Measurements from ENCODE around the gene INSIG1.

INSIG1 gene

DNA sequence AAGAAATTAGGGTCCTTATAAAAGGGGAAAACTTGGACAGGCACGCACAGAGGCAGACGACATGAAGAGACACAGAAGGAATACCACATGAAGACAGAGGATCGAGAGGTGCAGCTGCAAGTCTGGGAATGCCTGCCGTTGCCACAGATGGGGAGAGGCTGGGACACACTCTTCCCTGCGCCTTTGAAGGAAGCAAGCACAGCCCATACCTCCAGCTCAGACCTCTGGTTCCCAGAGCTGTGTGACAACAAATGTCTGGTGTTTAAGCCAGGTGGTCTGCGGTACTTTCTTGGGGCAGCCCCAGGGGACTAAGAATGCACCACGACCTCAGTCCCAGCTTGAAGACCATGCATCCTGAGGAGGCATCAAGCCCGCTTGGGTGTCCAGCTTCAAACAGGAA, 18.3 kb downstream of the INSIG1 start:
- no peak for DNase-seq (ENCODE audit: extremely low read depth, low read depth)
- TF ChIP-seq, protein P1, sequence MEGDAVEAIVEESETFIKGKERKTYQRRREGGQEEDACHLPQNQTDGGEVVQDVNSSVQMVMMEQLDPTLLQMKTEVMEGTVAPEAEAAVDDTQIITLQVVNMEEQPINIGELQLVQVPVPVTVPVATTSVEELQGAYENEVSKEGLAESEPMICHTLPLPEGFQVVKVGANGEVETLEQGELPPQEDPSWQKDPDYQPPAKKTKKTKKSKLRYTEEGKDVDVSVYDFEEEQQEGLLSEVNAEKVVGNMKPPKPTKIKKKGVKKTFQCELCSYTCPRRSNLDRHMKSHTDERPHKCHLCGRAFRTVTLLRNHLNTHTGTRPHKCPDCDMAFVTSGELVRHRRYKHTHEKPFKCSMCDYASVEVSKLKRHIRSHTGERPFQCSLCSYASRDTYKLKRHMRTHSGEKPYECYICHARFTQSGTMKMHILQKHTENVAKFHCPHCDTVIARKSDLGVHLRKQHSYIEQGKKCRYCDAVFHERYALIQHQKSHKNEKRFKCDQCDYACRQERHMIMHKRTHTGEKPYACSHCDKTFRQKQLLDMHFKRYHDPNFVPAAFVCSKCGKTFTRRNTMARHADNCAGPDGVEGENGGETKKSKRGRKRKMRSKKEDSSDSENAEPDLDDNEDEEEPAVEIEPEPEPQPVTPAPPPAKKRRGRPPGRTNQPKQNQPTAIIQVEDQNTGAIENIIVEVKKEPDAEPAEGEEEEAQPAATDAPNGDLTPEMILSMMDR (IDR thresholded peaks at IDR 0.05; ENCODE audit: low read depth, low read length, missing control alignments) = no peak

DNA sequence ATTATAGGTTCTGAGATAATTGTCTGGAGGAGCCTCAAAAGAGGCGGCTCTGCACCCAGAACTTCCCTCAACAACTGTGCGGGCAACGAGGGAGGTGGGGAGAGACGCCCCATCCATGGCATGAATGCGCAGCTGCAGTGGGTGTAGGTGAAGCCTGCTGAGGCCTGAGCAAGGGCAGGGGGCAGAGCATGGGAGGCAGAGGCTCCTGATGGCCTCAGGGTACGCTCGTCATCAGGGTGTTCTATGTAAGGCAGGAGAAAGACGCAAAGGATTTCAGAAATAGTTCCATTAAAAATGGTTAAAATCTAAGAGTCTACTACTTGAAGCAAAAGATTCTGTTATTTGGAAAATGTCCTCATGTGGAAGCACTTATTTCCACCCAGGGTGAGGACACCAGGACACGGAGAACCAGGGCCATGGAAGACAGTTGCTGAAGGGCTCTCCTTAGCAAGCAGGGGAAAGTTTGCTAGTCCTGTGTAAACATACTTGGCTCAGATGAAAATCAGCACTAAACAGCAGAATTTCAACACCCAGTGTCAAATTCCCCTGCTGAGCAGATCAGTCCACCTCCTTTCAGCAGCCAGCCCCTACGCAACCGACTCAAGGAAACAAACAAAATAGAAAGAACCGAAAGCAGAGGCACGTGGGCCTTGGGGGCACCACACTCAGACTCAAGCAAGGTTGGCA, 18.9 kb downstream of the INSIG1 start:
- H3K4me3 ChIP-seq (replicated peaks; ENCODE audit: low read depth, low read length) = no peak overlapping the region
- TF ChIP-seq, protein P1 (IDR thresholded peaks at IDR 0.05; ENCODE audit: low read depth, low read length, missing control alignments) = no peak
- no peak for DNase-seq (ENCODE audit: extremely low read depth, low read depth)

More for the DNA sequence above, 18.3 kb downstream of the INSIG1 start:
- no peak overlapping the region for H3K4me3 ChIP-seq (replicated peaks; ENCODE audit: low read depth, low read length)

DNA sequence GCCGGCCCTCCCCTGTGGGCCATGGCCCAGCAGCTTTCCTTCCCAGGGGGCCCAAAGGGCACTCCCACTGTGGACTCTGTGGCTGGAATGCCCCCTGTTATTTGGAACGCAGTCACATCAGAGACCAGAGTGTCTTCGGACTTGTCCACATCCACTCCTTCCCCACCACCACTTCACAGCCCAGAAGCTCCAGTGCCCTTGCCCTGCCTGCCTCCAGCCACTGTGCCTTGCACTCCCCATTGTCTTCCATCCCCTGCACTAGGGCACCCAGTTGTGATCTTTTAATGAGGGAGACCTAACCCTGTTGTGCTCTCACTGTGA, 19.4 kb downstream of the INSIG1 start:
- no peak overlapping the region for H3K4me3 ChIP-seq (replicated peaks; ENCODE audit: low read depth, low read length)
- DNase-seq (ENCODE audit: extremely low read depth, low read depth) = no peak
- TF ChIP-seq, protein P1 (IDR thresholded peaks at IDR 0.05; ENCODE audit: low read depth, low read length, missing control alignments) = no peak

DNA sequence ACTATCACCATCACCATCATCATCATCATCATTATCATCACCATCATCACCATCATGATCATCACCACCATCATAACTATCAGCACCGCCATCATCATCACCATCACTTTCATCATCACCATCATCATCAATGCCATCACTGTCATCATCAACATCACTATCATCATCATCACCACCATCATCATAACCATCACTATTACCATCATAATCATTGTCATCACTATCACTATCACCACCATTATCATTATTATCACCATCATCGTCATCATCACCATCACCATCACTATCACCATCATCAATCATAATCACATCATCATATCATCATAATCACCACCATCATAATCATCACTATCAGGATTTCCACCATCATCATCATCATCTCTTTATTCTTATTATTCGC, 20.6 kb downstream of the INSIG1 start:
- TF ChIP-seq, protein P1 (IDR thresholded peaks at IDR 0.05; ENCODE audit: low read depth, low read length, missing control alignments) = no peak
- DNase-seq (ENCODE audit: extremely low read depth, low read depth) = no peak
- H3K4me3 ChIP-seq (replicated peaks; ENCODE audit: low read depth, low read length) = no peak overlapping the region

DNA sequence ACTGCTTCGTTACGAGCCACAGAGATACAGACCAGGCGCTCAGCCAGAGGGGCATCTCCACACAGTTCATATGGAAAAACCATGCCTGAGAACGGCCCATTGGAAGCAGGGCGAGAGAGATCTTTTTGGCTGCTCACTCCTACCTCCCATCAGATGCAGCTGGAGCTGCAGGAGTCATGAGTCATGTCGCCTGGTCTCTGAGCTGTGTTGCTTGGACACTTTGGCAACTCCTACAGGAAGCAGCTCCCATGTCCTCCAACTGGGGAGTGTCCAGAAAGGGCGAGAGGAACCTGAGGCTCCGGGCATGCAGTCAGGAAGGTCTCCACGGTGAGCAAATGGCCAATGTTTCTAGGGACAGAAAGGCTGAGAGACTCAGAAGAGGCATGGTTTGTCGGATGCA, 24.9 kb downstream of the INSIG1 start:
- TF ChIP-seq, protein P1 (IDR thresholded peaks at IDR 0.05; ENCODE audit: low read depth, low read length, missing control alignments) = no peak
- H3K4me3 ChIP-seq (replicated peaks; ENCODE audit: low read depth, low read length) = no peak overlapping the region
- DNase-seq (ENCODE audit: extremely low read depth, low read depth) = no peak

DNA sequence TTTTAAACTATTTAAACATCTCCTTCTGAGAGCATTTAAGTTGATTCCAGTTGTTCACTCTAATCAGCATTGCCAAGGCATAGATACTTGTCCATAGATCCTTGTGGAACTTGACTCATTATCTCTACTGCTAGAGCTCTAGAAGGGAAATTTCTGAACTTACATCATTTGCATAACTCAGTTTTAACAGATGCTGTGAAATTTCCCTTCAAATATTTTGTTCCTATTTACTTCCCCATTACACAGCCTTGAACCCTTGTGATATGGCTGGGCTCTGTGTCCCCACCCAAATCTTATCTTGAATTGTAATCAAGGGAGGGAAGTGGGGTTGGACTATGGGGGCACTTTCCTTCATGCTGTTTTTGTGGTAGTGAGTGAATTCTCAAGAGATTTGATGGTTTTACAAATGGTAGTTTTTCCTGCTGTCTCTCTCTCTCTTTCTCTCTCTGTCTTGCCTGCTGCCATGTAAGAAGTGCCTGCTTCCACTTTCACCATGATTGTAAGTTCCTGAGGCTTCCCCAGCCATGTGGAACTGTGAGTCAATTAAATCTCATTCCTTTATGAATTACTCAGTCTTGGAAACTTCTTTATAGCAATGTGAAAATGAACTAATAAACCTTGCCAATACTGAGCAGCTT, 25.4 kb downstream of the INSIG1 start:
- TF ChIP-seq, protein P1 (IDR thresholded peaks at IDR 0.05; ENCODE audit: low read depth, low read length, missing control alignments) = no peak
- DNase-seq (ENCODE audit: extremely low read depth, low read depth) = no peak
- no peak overlapping the region for H3K4me3 ChIP-seq (replicated peaks; ENCODE audit: low read depth, low read length)
